HL-60 (cell line): ENCODE data around the gene EHBP1L1.

Experiments used
- CTCF ChIP-seq: IDR thresholded peaks from one replicate; pipeline ENCODE4 v1.5.1; 2011; ENCODE audit warnings: low read length, control low read depth, inconsistent platforms; ENCODE audit not compliant: insufficient read depth
- POLR2AphosphoS5 ChIP-seq: IDR thresholded peaks from 2 replicates; pipeline ENCODE4 v1.6.1; 2012; ENCODE audit warnings: low read depth

GRCh38 chr11:65545853-65546216 is 30.0 kb upstream of the EHBP1L1 start:
- no peak for TF ChIP-seq POLR2AphosphoS5
- TF ChIP-seq CTCF = no peak
